Thyroid gland (tissue), 4 donors: ENCODE results near the gene RAD18. TPM values are rescaled to one million over a fixed set of nuclear protein-coding genes. Genes with fewer than 3 reads are reported as not detected.

Experiments
- DNase-seq, 2 donors: peaks; one replicate each; pipeline ENCODE4 v3.0.0-alpha.2; 2019
- H3K27ac ChIP-seq, 3 donors: fragments of 200-600 bp; sonication (generic); 1 replicate in 2 of 3; 2 replicates in 1 of 3; pipeline ENCODE4 v1.5.1; 2016 to 2019; ENCODE audit warnings: mild to moderate bottlenecking in 1 of 3, moderate library complexity in 1 of 3
- H3K27me3 ChIP-seq: fragments of 200-600 bp; sonication (generic); one replicate; pipeline ENCODE4 v1.5.1; 2019
- H3K36me3 ChIP-seq, 2 donors: fragments of 200-600 bp; sonication (generic); one replicate each; pipeline ENCODE4 v1.5.1; 2016 to 2019
- H3K4me1 ChIP-seq, 2 donors: fragments of 200-600 bp; sonication (generic); one replicate each; pipeline ENCODE4 v1.5.1; 2017 to 2019
- H3K4me3 ChIP-seq, 3 donors: fragments of 200-600 bp; sonication (generic); replicated peaks in 1 of 3; 1 replicate in 2 of 3; 2 replicates in 1 of 3; pipeline ENCODE4 v1.5.1; 2016; ENCODE audit warnings: mild to moderate bottlenecking in 1 of 3
- H3K9me3 ChIP-seq: fragments of 200-600 bp; sonication (generic); one replicate; pipeline ENCODE4 v1.5.1; 2017
- CTCF ChIP-seq, 6 experiments: fragments of 200-600 bp in 3 of 6; fragments of 450-650 bp in 3 of 6; sonication (generic) in 3 of 6; IDR thresholded peaks; one replicate each; pipeline ENCODE4 v1.5.1; 2016 to 2019; ENCODE audit warnings: antibody characterized with exemption in 6 of 6, mild to moderate bottlenecking in 2 of 6, inconsistent platforms in 1 of 6, moderate library complexity in 1 of 6
- POLR2A ChIP-seq, 2 donors: fragments of 450-650 bp; IDR thresholded peaks; one replicate each; pipeline ENCODE4 v1.6.1; 2017; ENCODE audit warnings: antibody characterized with exemption in 2 of 2, mild to moderate bottlenecking in 2 of 2, moderate library complexity in 1 of 2
- WGBS, 2 donors: methylation state at CpG; one replicate each; pipeline ENCODE4 v1.1.5; 2017; 5-methylcytosine and 5-hydroxymethylcytosine counted together
- intact Hi-C: fragments of 100-400 bp; cut with DNase I; formaldehyde crosslinking; loops from one replicate; pipeline ENCODE4 v1.15.1; 2023
- total RNA-seq, 4 donors: library from RNA; depleted of rRNA; stranded (reverse); fragments of >200 nt; gene quantifications; one replicate each; pipeline ENCODE4 v1.2.3, GENCODE V29; 2016

Gene RAD18
- total RNA-seq, 4 donors from 2014 or later, result 9.6 to 18.4 (median 10.5) TPM

GRCh38 chr3:8975081-8976020, 12.1 kb upstream of the RAD18 start:
- Histone ChIP-seq H3K9me3 (no peaks in the 10 kb centered on the region), H3K27me3 (no peaks in the 10 kb centered on the region), H3K4me3 (no peak overlapping the region), H3K27ac (no peak overlapping the region), H3K36me3 (no peaks in the 10 kb centered on the region), H3K4me1 (no peaks in the 10 kb centered on the region)
- intact Hi-C loops, result loop anchor here (2.0 kb wide), 1 partner anchor 323 kb away; no protein-coding TSS in a partner anchor
- DNase-seq, result no peak
- TF ChIP-seq POLR2A (IDR thresholded peaks at IDR 0.05) (no peak), CTCF (IDR thresholded peaks at IDR 0.05) (no peak)
- 48 to 52% methylated on average over 11 of the region's 11 CpGs for WGBS, 2 donors

DNA sequence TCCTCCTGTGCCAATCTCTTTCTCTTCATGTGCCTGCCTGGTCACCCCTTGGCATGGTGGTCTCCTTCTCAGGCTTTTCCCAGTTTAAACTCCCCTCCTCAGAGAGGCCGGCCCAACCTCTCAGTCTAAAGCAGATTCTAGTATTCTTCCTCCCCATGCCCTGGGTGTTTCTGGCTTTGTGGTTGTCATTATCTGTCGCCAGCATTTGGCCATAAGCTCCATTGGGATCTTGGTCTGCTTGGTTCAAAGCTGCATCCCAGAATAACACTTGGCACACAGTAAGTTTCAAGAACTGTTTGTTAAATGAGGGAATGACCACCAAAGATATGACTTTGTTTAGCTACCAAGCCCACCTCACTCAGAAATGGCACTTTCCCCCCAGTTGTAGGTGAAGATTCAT, 11.2 kb upstream of the RAD18 start:
- Histone ChIP-seq H3K27ac (no peak overlapping the region), H3K4me3 (no peak overlapping the region), H3K27me3 (no peaks in the 10 kb centered on the region), H3K36me3 (no peaks in the 10 kb centered on the region), H3K4me1 (no peaks in the 10 kb centered on the region), H3K9me3 (no peaks in the 10 kb centered on the region)
- intact Hi-C loops, result loop anchor here (5.0 kb wide), 1 partner anchor 93 kb away; no protein-coding TSS in a partner anchor
- TF ChIP-seq CTCF (IDR thresholded peaks at IDR 0.05), result no peak
- TF ChIP-seq POLR2A (IDR thresholded peaks at IDR 0.05), result no peak
- DNase-seq, result no peak
- 92 to 95% methylated on average over 2 of the region's 2 CpGs for WGBS, 2 donors

- Histone ChIP-seq H3K36me3 (no peaks in the 10 kb centered on the region), H3K4me1 (no peaks in the 10 kb centered on the region), H3K9me3 (no peaks in the 10 kb centered on the region), H3K27ac (no peak overlapping the region), H3K27me3 (no peaks in the 10 kb centered on the region), H3K4me3 (no peak overlapping the region)
- 87 to 91% methylated on average over 2 of the region's 2 CpGs for WGBS, 2 donors
- DNase-seq, result no peak
- intact Hi-C loops, result loop anchor here (5.0 kb wide), 1 partner anchor 95 kb away; no protein-coding TSS in a partner anchor
- no peak for TF ChIP-seq CTCF (IDR thresholded peaks at IDR 0.05)
- no peak for TF ChIP-seq POLR2A (IDR thresholded peaks at IDR 0.05)
Observed at GRCh38 chr3:8972639-8973038, 9.4 kb upstream of the RAD18 start.

DNA sequence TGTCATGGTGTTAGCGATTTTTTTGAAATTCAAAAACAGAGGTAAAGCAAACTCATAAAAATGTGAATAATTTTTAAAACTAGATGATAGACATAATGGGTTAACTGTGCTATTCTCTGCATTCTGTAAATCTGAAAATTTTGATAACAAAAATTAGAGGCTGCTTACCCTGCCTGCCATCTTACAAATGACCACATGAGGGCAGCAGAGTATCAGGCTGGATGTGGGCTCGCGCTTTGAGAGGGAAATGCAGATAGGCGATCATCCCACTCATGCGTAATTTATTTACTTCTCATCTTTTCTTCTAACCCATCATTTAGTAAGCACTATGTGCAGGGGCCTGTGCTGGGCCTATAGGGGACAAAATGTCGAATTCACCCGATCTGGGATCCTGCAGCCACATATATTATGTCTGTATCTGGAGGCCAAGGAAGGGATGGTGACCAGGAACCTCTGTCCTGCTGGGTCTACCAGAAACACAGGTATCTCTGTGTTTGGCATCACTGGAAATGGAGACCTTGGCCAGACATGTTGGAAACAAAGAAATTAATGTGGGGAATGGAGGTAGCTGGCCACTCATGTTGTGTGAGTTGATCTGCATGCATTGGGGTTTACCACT, 7.8 kb upstream of the RAD18 start:
- peak; percentile 59 to 67 for DNase-seq
- H3K9me3 ChIP-seq, result no peaks in the 10 kb centered on the region
- TF ChIP-seq POLR2A (IDR thresholded peaks at IDR 0.05), result no peak
- peak; percentile 91 to 99 (median 96) for TF ChIP-seq CTCF (IDR thresholded peaks at IDR 0.05)
- WGBS, 2 donors, result 0 to 1% methylated on average over 7 of the region's 7 CpGs
- no peak overlapping the region for H3K4me3 ChIP-seq
- no peaks in the 10 kb centered on the region for H3K4me1 ChIP-seq
- H3K36me3 ChIP-seq, result no peaks in the 10 kb centered on the region
- no peaks in the 10 kb centered on the region for H3K27me3 ChIP-seq
- intact Hi-C loops, result loop anchor here (5.0 kb wide), 1 partner anchor 96 kb away; no protein-coding TSS in a partner anchor
- no peak overlapping the region for H3K27ac ChIP-seq

GRCh38 chr3:8969241-8969640, 6.0 kb upstream of the RAD18 start:
- Histone ChIP-seq H3K27ac (no peak overlapping the region), H3K9me3 (no peaks in the 10 kb centered on the region), H3K27me3 (no peaks in the 10 kb centered on the region), H3K4me1 (no peaks in the 10 kb centered on the region), H3K4me3 (no peak overlapping the region), H3K36me3 (no peaks in the 10 kb centered on the region)
- intact Hi-C loops, result no loop called here
- TF ChIP-seq CTCF (IDR thresholded peaks at IDR 0.05) (no peak), POLR2A (IDR thresholded peaks at IDR 0.05) (no peak)
- no peak for DNase-seq
- WGBS, 2 donors, result 64 to 77% methylated on average over 4 of the region's 4 CpGs
